ENCODE data around the gene KRT33A.

Gene KRT33A

DNA sequence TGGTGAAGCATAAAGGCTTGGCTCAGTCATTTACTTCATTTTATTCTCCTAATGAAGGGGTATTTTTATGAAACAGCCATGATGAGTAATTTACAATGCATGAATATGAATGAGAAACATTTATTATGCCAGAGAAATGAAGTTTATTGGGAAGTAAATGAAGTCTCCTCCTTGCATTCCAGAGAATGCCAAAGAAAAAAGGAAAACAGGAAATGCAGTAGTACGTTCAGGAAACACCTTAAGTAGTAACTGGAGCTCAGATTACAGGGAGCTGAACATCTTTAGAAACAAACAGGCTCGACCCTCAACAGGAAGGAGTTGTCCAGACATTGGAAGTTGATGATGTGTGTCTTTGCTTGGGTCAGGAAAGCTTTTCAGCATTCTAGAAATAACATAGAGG, 26.9 kb upstream of the KRT33A start:
- H3F3A ChIP-seq (ENCODE audit: insufficient read depth) = no peaks in the 10 kb centered on the region
- H3K9me2 ChIP-seq (replicated peaks; ENCODE audit: insufficient read depth, low read length) = no peaks in the 10 kb centered on the region
- H3K4me2 ChIP-seq (ENCODE audit: low read depth, low read length, poor library complexity, severe bottlenecking) = no peak overlapping the region
- H3K27ac ChIP-seq (ENCODE audit: low read depth, low read length) = no peak overlapping the region
- no peaks in the 10 kb centered on the region for H3K36me3 ChIP-seq (ENCODE audit: low read length)
- no peak overlapping the region for H2AFZ ChIP-seq (ENCODE audit: low read depth, low read length, severe bottlenecking)
- H3K4me3 ChIP-seq (ENCODE audit: insufficient read depth, low read length, poor library complexity, severe bottlenecking) = no peak overlapping the region
- H4K20me1 ChIP-seq (ENCODE audit: low read depth, low read length) = no peaks in the 10 kb centered on the region
- H3K9ac ChIP-seq (ENCODE audit: low read length) = no peak overlapping the region
- TF ChIP-seq, protein P1, sequence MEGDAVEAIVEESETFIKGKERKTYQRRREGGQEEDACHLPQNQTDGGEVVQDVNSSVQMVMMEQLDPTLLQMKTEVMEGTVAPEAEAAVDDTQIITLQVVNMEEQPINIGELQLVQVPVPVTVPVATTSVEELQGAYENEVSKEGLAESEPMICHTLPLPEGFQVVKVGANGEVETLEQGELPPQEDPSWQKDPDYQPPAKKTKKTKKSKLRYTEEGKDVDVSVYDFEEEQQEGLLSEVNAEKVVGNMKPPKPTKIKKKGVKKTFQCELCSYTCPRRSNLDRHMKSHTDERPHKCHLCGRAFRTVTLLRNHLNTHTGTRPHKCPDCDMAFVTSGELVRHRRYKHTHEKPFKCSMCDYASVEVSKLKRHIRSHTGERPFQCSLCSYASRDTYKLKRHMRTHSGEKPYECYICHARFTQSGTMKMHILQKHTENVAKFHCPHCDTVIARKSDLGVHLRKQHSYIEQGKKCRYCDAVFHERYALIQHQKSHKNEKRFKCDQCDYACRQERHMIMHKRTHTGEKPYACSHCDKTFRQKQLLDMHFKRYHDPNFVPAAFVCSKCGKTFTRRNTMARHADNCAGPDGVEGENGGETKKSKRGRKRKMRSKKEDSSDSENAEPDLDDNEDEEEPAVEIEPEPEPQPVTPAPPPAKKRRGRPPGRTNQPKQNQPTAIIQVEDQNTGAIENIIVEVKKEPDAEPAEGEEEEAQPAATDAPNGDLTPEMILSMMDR (IDR thresholded peaks at IDR 0.05; ENCODE audit: insufficient read depth, low read length, poor library complexity, severe bottlenecking) = no peak
- no peak for TF ChIP-seq EZH2phosphoT487 (conservative IDR thresholded peaks at IDR 0.05; ENCODE audit: low read length)
- H3K79me2 ChIP-seq (ENCODE audit: insufficient read depth, low read length) = no peaks in the 10 kb centered on the region
- H3K9me3 ChIP-seq (ENCODE audit: insufficient read depth, low read length) = no peaks in the 10 kb centered on the region
- no peaks in the 10 kb centered on the region for H3K27me3 ChIP-seq (ENCODE audit: low read length)

DNA sequence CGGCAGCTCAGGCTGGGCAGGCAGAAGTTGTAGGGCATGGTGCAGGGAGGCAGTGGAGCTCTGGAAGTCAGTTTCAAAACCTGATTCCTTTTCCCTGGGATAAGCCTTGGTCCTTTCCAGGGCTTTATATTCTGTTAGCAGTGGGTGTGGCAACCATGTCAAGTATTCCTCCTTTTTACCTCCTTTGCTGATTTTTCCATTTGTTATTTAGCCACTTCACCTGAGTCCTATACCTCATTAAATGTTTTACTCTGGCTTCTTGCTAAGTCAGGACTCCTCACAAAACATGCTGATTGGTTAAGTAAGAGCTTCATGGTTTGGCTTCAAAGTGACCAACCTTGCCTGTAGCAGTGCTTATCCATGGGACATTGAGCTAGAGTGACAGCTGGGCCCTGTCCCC, 19.1 kb upstream of the KRT33A start, which contains the start of gene KRT33B:
TSS of gene KRT33B (minus strand) at position 101 of the 400 bp plus-strand sequence. CDS start at position 38, 63 bp downstream.
- Histone ChIP-seq H3K9ac (ENCODE audit: low read length) (no peak within 1 kb of the TSS), H3K27ac (ENCODE audit: low read depth, low read length) (no peak within 1 kb of the TSS), H3K9me2 (replicated peaks; ENCODE audit: insufficient read depth, low read length) (no peaks in the 10 kb centered on the region), H3K36me3 (ENCODE audit: low read length) (no peaks in the 10 kb centered on the region), H3K79me2 (ENCODE audit: insufficient read depth, low read length) (no peaks in the 10 kb centered on the region), H4K20me1 (ENCODE audit: low read depth, low read length) (no peaks in the 10 kb centered on the region), H3K4me3 (ENCODE audit: insufficient read depth, low read length, poor library complexity, severe bottlenecking) (no peak within 1 kb of the TSS), H3K9me3 (ENCODE audit: insufficient read depth, low read length) (no peaks in the 10 kb centered on the region), H3K27me3 (ENCODE audit: low read length) (no peaks in the 10 kb centered on the region), H2AFZ (ENCODE audit: low read depth, low read length, severe bottlenecking) (no peak within 1 kb of the TSS), H3F3A (ENCODE audit: insufficient read depth) (no peaks in the 10 kb centered on the region), H3K4me2 (ENCODE audit: low read depth, low read length, poor library complexity, severe bottlenecking) (no peak within 1 kb of the TSS)
- TF ChIP-seq, protein P1 (IDR thresholded peaks at IDR 0.05; ENCODE audit: insufficient read depth, low read length, poor library complexity, severe bottlenecking) = no peak
- no peak for TF ChIP-seq EZH2phosphoT487 (conservative IDR thresholded peaks at IDR 0.05; ENCODE audit: low read length)

- no peaks in the 10 kb centered on the region for H3K79me2 ChIP-seq (ENCODE audit: insufficient read depth, low read length)
- H3K4me3 ChIP-seq (ENCODE audit: insufficient read depth, low read length, poor library complexity, severe bottlenecking) = no peak overlapping the region
- H4K20me1 ChIP-seq (ENCODE audit: low read depth, low read length) = no peaks in the 10 kb centered on the region
- H3K36me3 ChIP-seq (ENCODE audit: low read length) = no peaks in the 10 kb centered on the region
- H3K27ac ChIP-seq (ENCODE audit: low read depth, low read length) = no peak overlapping the region
- H3K27me3 ChIP-seq (ENCODE audit: low read length) = no peaks in the 10 kb centered on the region
- no peak overlapping the region for H3K9ac ChIP-seq (ENCODE audit: low read length)
- no peaks in the 10 kb centered on the region for H3K9me3 ChIP-seq (ENCODE audit: insufficient read depth, low read length)
- no peak overlapping the region for H3K4me2 ChIP-seq (ENCODE audit: low read depth, low read length, poor library complexity, severe bottlenecking)
- no peak overlapping the region for H2AFZ ChIP-seq (ENCODE audit: low read depth, low read length, severe bottlenecking)
- TF ChIP-seq, protein P1 (IDR thresholded peaks at IDR 0.05; ENCODE audit: insufficient read depth, low read length, poor library complexity, severe bottlenecking) = no peak
- no peak for TF ChIP-seq EZH2phosphoT487 (conservative IDR thresholded peaks at IDR 0.05; ENCODE audit: low read length)
- H3K9me2 ChIP-seq (replicated peaks; ENCODE audit: insufficient read depth, low read length) = no peaks in the 10 kb centered on the region
- no peaks in the 10 kb centered on the region for H3F3A ChIP-seq (ENCODE audit: insufficient read depth)
Observed at GRCh38 chr17:41369023-41369422, 18.4 kb upstream of the KRT33A start.
